AG10803 (cell line): ENCODE measurements around the gene ZNF548.

Source experiments
- DNase-seq: peaks from one replicate; pipeline ENCODE4 v3.0.0; 2010; ENCODE audit warnings: low read depth
- H3K4me3 ChIP-seq: 2 replicates; pipeline ENCODE4 v1.5.1; 2011; ENCODE audit warnings: mild to moderate bottlenecking, low read length, control low read depth
- CTCF ChIP-seq: conservative IDR thresholded peaks from 2 replicates; pipeline ENCODE4 v1.5.1; 2011; ENCODE audit warnings: mild to moderate bottlenecking, low read length, control low read depth, inconsistent platforms

Gene ZNF548

GRCh38 chr19:57452307-57452706 lies 62.7 kb downstream of the ZNF548 start:
- TF ChIP-seq CTCF = no peak
- no peak overlapping the region for H3K4me3 ChIP-seq
- no peak for DNase-seq
